GM12873 (cell line): Measurements from ENCODE around the gene CDC42EP5.

Source experiments
- TF ChIP-seq, protein P1 (sequence below): IDR thresholded peaks from 2 replicates; pipeline ENCODE4 v1.5.1; 2012; ENCODE audit warnings: low read depth, mild to moderate bottlenecking, moderate library complexity, low read length, control low read depth; ENCODE audit not compliant: insufficient read depth; ENCODE audit errors: missing control alignments

The CDC42EP5 gene

GRCh38 chr19:54420383-54421168, 52.5 kb downstream of the CDC42EP5 start:
- TF ChIP-seq, protein P1, sequence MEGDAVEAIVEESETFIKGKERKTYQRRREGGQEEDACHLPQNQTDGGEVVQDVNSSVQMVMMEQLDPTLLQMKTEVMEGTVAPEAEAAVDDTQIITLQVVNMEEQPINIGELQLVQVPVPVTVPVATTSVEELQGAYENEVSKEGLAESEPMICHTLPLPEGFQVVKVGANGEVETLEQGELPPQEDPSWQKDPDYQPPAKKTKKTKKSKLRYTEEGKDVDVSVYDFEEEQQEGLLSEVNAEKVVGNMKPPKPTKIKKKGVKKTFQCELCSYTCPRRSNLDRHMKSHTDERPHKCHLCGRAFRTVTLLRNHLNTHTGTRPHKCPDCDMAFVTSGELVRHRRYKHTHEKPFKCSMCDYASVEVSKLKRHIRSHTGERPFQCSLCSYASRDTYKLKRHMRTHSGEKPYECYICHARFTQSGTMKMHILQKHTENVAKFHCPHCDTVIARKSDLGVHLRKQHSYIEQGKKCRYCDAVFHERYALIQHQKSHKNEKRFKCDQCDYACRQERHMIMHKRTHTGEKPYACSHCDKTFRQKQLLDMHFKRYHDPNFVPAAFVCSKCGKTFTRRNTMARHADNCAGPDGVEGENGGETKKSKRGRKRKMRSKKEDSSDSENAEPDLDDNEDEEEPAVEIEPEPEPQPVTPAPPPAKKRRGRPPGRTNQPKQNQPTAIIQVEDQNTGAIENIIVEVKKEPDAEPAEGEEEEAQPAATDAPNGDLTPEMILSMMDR = no peak

DNA sequence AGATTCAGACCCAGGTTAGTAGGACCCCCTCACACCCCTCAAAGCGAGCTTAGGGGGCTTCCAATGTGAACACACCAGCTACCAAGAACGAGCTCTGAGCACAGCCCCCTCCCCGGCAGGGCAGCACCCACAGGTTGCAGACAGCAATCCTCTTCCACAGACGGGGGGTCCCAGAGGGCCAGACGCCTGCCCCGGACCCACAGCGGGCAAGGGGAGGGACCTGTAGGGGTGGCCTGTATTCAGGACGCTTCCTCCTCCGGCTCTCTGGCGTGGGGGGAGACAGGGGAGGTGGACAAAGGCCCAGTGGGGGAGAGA, 53.1 kb downstream of the CDC42EP5 start:
- TF ChIP-seq, protein P1 = no peak

GRCh38 chr19:54418930-54419800, 53.9 kb downstream of the CDC42EP5 start:
- TF ChIP-seq, protein P1 = no peak

- TF ChIP-seq, protein P1 = no peak
Observed at GRCh38 chr19:54418030-54418929, 54.8 kb downstream of the CDC42EP5 start.

GRCh38 chr19:54416695-54417491, 56.2 kb downstream of the CDC42EP5 start:
- TF ChIP-seq, protein P1 = no peak

DNA sequence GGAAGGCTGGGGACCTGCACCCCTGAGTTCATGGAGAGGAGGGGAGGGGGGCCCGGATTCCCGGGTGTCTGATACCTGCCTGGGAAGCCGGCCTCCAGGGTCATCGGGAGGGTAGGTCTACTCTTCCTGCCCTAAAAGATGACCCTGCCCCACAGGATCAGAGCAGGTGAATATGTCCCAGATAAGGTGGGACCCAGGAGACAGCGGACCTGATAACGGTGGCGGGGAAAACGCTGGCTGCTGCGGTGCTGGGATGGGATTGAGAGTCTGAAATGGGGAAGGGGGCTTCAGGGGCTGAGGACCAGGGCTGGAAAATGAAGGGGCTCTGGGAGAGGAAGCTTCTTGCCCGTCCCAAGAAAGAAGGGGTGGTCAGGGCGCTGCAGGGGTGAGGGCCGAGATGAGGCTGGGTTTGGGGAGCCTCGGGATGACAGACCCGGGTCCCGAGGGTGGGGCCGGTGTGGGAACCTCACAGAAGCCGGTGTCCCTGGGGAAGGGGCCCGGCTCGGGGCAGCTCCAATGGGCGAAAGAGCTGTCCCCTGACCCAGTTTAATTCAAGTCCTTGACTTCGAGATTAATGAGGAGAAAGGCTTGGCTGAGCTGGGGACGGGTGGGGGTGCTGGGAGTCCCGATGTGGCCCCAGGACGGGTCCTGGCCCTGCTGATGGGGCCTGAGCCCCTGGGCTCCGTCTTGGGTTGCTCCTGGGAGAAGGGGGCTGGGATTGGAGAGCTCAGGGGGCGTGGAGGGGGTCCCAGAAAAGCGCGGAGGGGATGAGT, 57.0 kb downstream of the CDC42EP5 start:
- TF ChIP-seq, protein P1 = no peak
